CD1c-positive myeloid dendritic cell (primary cell): ENCODE measurements around the gene MYO1C.

Experiments used
- DNase-seq: peaks from one replicate; pipeline ENCODE4 v3.0.0-alpha.2; 2016; ENCODE audit errors: extremely low spot score

Gene MYO1C

GRCh38 chr17:1485423-1486376 is 6.8 kb downstream of the MYO1C start:
- peak; percentile 71 for DNase-seq

- DNase-seq, result peak; percentile 39
These were observed 7.6 kb downstream of the MYO1C start for GRCh38 chr17:1484676-1485422.

- DNase-seq, result no peak
These were observed 8.4 kb downstream of the MYO1C start for GRCh38 chr17:1484060-1484535.

GRCh38 chr17:1482680-1483079 is 9.8 kb downstream of the MYO1C start:
- no peak for DNase-seq

GRCh38 chr17:1481736-1482135 is 10.8 kb downstream of the MYO1C start:
- no peak for DNase-seq

- DNase-seq, result no peak
These were observed 11.6 kb downstream of the MYO1C start for GRCh38 chr17:1480747-1481465.

DNA sequence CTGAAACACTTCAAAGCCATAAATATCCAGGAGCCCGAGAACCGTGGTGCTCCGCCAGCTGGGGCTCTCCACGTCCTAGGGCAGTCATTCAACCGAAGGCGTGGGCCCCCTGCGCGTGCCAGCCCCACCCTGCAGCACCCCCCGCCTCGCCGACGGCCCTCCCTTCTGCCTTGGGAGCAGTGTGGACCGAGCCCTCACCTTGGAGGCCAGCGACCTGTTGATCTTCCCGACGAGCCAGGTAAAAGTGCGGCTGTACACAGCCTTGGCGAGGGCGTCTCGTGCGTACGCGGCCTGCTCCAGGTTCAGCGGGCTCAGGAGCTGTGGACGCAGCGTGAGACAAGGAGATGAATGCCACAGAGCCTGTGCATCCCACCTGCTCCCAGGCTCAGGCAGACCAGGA is 14.1 kb downstream of the MYO1C start:
- DNase-seq, result no peak

DNA sequence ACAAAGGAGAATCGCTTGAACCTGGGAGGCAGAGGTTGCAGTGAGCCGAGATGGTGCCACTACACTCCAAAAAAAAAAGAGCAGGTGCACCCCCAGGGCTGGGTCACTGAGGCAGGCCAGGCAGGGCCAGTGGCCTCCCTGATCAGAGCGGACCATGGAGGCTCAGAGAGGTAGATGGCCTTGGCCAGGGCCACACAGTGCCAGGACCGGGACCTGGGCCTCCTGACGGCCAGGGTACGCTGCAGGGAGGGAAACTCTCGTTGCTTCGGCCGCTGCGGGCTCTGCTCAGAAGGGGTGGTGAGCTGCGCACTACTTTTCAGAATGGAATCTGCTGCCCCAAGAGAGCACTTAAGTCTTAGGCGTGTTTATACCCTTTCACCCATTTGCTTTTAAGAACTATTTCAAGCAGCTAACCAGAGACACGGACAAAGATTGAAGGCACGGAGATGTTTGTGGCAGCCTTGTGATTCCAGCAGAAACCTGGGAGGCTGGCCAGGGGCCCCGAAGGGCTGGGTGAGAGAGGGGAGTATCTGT is 17.1 kb downstream of the MYO1C start:
- no peak for DNase-seq

- peak; percentile 49 for DNase-seq
These were observed 17.9 kb downstream of the MYO1C start for GRCh38 chr17:1474402-1475189.

DNA sequence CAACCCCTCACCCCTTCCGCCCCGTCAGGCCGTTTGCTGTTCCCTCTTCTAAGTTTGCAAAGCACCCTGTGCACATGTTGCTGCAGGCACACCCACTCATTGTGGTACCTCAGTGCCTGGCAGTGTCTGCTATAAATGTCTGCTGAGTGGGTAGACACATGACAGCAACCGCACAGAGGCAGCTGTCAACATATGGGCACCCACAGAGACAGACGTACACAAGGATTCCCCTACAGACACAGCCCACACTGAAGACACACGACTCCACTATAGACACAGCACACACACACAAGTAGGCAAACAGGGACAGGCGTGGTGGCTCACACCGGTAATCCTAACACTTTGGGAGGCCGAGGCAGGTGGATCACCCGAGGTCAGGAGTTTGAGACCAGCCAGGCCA is 18.6 kb downstream of the MYO1C start:
- DNase-seq, result peak; percentile 86

- DNase-seq, result peak; percentile 52
These were observed 19.3 kb downstream of the MYO1C start for GRCh38 chr17:1473170-1473569.

- DNase-seq, result no peak
These were observed 20.3 kb downstream of the MYO1C start for GRCh38 chr17:1471911-1472821.

DNA sequence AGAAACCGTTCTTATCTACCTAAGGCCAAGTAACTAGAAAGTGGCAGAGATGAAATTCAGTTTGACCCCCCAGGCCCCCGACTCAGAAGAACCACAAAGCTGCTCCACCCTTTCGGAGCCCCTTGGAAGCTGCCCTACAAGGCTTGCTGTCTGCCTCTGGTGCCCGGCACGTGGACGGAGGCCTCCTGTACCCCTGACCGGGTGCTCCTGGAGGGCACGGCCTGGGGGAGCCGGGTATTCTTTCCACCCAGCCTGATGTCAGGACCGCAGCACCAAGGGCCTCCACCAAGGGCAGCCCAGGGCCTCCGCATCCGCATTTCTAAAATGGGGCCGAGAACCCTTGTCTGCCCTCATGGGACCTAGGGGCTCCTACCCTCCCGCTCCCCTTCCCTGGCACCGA is 21.0 kb downstream of the MYO1C start:
- DNase-seq, result no peak

DNA sequence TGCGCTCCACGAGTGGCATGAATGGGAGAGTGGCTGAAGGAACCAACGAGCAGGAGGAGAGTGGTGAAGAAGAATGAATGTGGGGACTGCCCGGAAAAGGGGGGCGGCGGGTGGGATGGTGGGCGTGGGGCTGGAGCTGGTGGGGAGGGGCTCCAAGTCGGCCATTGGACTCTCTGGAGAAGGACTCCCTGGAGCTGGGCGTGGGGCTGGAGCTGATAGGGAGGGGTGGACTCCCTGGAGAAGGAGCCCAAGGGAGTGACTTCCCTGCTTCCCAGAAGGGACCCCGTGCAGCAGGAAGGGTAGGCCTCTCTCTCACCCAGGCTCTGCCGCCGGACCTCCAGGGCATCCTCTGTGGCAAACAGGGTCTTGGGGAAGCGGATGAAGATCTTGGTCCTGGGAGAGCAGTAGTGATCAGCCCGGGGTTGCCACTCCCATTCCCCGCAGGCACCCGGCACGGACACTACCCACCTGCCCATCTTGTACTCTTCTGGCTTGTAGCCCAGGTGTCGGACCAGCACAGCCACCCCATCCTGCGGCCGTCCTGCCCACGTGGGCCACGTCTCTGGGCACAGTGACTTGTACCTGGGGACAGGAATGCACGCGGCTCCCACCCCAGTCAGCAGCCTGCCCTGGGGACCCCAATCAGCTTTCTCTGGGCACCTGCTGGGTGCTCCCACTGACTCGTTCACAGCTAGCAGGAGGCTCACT is 21.6 kb downstream of the MYO1C start:
- no peak for DNase-seq

- no peak for DNase-seq
These were observed 22.3 kb downstream of the MYO1C start for GRCh38 chr17:1470071-1470754.

DNA sequence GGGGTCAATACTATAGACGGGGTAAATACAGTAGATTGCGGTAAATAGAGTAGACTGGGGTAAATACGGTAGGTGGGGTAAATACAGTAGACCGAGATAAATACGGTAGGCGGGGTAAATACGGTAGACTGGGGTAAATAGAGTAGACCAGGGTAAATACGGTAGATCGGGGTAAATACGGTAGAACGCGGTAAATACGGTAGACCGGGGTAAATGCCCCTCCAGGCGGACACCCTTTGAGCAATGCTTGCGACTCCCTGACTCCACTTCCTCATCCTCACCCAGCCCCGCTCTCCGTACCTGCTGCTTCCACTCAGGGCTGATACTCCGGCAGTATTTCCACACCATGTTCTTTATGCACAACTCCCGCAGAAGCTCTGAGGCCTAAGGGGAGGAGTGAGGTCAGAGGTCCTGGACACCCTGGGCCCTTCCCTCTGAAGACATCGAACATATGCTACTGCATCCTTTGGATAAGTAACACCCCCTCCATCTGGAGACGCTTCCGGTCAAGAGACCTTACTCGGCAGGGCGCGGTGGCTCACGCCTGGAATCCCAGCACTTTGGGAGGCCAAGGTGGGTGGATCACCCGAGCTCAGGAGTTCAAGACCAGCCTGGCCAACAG is 23.1 kb downstream of the MYO1C start:
- DNase-seq, result no peak

- peak; percentile 45 for DNase-seq
These were observed 24.5 kb downstream of the MYO1C start for GRCh38 chr17:1467898-1468492.

DNA sequence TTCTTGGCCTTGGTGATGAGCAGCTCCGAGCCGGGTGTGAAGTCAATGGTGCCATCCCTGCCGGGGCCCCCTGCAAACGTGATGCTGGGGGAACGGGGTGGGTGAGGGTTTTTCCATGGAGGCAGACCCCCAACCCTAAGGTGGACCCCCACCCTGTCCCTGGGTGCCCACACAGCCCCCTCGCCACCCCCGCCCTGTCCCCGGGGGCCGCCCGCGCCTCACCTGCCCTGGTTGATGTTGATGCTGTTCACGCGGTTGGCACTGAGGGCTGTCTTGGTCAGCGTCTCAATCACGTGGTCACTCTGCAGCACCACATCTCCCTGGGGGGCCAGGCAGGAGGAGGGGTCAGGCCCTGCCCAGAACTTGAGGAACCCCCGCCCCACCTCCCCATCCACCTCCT is 25.2 kb downstream of the MYO1C start:
- DNase-seq, result no peak
